GM21381 (cell line): Measurements from ENCODE around the gene PRKN.

Experiments
- ATAC-seq: cut with Tn5 transposase; IDR thresholded peaks from one replicate; pipeline ENCODE4 v1.9.1; 2021; ENCODE audit warnings: mild to moderate bottlenecking, moderate library complexity; ENCODE audit not compliant: unreplicated experiment

PRKN gene

GRCh38 chr6:161590961-161591627 lies 1136.5 kb downstream of the PRKN start:
- ATAC-seq = no peak

GRCh38 chr6:161586887-161587286 lies 1140.7 kb downstream of the PRKN start:
- ATAC-seq = no peak

GRCh38 chr6:161584621-161585340 lies 1142.8 kb downstream of the PRKN start:
- no peak for ATAC-seq

GRCh38 chr6:161584051-161584450 lies 1143.5 kb downstream of the PRKN start:
- ATAC-seq = no peak

GRCh38 chr6:161583584-161583983 lies 1144.0 kb downstream of the PRKN start:
- ATAC-seq = no peak

- ATAC-seq = no peak
Observed at GRCh38 chr6:161578478-161578877, 1149.1 kb downstream of the PRKN start.

- no peak for ATAC-seq
Observed at GRCh38 chr6:161575523-161576254, 1151.9 kb downstream of the PRKN start.

GRCh38 chr6:161568885-161569456 lies 1158.6 kb downstream of the PRKN start:
- ATAC-seq = no peak

- ATAC-seq = no peak
Observed at GRCh38 chr6:161564952-161565351, 1162.6 kb downstream of the PRKN start.

- no peak for ATAC-seq
Observed at GRCh38 chr6:161561908-161562307, 1165.7 kb downstream of the PRKN start.

- ATAC-seq = no peak
Observed at GRCh38 chr6:161557333-161558107, 1170.0 kb downstream of the PRKN start.

- no peak for ATAC-seq
Observed at GRCh38 chr6:161554883-161555282, 1172.7 kb downstream of the PRKN start.

GRCh38 chr6:161549977-161550655 lies 1177.5 kb downstream of the PRKN start:
- no peak for ATAC-seq

GRCh38 chr6:161548713-161549296 lies 1178.8 kb downstream of the PRKN start:
- no peak for ATAC-seq

GRCh38 chr6:161547617-161548016 lies 1179.9 kb downstream of the PRKN start:
- ATAC-seq = no peak

GRCh38 chr6:161546632-161547031 lies 1180.9 kb downstream of the PRKN start:
- ATAC-seq = no peak

GRCh38 chr6:161545741-161546140 lies 1181.8 kb downstream of the PRKN start:
- no peak for ATAC-seq

GRCh38 chr6:161544801-161545480 lies 1182.6 kb downstream of the PRKN start:
- no peak for ATAC-seq

- ATAC-seq = no peak
Observed at GRCh38 chr6:161543684-161544309, 1183.8 kb downstream of the PRKN start.
